Left renal pelvis (tissue), 4 donors: ENCODE results near the gene ENDOU. TPM values are rescaled to one million over a fixed set of nuclear protein-coding genes. Genes with fewer than 3 reads are reported as not detected.
"Not testable (repeated sequence)": the region's sequence is repeated elsewhere in the genome, so short reads cannot be mapped to it uniquely, and the experiment has no call there.

Experiments
- DNase-seq, 4 donors: peaks; one replicate each; pipeline ENCODE4 v3.0.0-alpha.2; 2013; ENCODE audit warnings: low read depth in 4 of 4, low spot score in 3 of 4
- polyA plus RNA-seq, 4 donors: library from polyadenylated mRNA; unstranded; fragments of 120-200 nt; gene quantifications; one replicate each; pipeline ENCODE4 v1.2.1, GENCODE V29; 2013; ENCODE audit not compliant: insufficient read length in 4 of 4

ENDOU gene
- polyA plus RNA-seq, 4 donors = 0.24 to 0.66 (median 0.35) TPM

DNA sequence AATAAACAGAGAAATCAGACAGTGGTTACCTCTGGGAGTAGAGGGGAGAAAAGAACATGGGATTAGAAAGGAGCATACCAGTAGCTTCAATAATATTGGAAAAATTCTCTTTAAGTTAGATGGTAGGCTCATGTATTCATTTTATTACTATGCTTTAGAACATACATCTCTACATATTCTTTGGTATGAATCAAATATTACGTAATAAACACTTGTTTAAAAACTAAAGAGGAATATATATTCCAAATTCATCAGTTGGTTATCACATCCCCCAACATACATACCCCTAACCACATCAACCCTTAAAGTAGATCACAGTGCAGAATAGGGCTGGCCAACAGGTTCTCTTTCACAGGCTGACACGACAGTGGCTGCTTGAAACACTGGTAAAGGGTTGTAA is 25.0 kb downstream of the ENDOU start:
- DNase-seq = no peak

DNA sequence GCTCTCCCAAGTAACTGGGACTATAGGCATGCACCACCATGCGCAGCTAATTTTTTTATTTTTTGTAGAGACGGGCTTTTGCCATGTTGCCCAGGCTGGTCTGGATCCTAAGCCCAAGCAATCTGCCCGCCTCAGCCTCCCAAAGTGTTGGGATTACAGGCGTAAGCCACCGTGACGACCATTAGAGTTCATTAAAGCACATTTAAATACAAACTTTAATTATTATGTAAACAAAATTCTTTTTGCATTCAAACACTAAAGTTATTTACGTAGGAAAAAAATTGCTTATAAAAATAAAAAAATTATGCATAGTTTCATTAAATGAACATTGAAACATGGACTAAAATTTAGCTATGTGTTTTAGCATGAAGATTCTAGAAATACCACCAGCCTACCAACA is 26.7 kb downstream of the ENDOU start:
- DNase-seq = no peak

DNA sequence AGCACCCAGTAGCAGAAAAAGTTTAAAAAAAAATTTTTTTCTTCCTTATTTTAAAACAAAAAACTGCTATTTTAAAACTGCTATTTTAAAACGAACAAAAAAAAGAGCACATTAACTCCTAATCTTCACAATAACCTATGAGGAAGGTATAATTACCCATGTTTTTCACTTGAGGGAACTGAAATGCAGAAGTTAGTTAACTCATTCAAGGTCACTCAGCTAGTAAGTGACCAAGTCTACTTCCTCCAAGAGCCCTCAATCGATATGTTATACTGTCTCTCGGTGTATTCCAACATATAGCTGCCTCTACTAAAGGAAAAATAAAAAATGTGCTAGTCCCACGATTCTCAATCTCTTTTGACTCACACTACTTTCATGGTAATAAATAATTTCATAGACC is 27.2 kb downstream of the ENDOU start:
- no peak for DNase-seq

DNA sequence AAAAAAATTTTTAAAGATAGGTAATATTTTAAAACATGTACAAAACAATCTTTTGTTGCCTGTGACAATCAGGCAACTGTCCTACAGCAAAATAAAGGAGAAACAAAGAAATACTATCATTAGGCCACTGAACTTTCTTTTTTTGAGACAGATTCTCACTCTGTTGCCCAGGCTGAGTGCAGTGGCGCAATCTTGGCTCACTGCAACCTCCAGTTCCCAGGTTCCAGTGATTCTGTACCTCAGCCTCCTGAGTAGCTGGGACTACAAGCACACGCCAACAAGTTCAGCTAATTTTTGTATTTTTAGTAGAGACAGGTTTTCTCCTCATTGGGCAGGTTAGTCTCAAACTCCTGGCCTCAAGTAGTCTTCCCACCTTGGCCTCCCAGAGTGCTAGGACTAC is 36.1 kb downstream of the ENDOU start:
- DNase-seq = no peak

DNA sequence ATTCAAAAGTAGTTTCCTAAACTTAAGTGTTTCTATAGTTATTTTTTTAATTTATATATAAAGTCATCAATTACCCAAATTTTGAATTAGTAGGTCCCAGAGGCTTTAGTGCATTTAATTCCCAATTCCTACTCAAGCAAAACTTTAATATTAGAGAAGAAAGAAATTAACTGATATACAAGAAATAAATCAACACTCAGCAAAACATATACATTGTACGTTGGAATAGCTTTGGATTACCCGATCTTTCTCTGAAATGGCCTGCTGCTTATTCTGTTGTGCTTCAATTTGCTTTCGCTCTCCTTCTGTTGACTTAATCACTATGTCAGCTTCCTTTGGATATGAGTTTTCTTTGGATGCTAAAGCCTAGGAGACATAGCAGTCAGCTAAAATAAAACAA is 37.7 kb downstream of the ENDOU start:
- no peak for DNase-seq

DNA sequence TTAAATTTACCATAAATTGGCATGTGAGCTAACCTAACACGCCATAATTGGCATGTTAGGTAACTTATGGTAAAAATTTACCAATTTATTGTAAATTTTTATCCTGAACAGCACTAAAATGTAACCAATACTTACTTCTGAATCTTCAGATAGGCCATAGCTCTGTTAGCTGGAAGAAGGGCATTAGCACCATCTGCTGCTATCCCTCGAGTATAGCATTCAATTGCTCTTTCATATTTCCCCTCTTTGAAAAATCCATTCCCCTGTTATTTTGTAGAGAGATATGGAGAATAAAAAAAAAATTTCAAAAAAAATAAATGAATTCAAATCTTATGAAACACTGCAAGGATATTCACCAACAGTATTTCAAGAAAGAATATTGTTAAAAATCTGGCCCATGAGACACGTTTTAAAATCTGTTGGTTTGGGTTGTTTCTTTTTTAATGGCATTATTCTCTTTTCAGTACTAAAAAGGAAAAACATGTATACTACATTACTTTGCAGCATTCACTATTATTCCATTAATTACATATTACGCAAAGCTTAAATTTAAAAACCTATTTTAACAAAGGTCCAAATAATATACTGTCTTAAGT is 38.5 kb downstream of the ENDOU start:
- peak in 1 of 4 donors; percentile 6 for DNase-seq

DNA sequence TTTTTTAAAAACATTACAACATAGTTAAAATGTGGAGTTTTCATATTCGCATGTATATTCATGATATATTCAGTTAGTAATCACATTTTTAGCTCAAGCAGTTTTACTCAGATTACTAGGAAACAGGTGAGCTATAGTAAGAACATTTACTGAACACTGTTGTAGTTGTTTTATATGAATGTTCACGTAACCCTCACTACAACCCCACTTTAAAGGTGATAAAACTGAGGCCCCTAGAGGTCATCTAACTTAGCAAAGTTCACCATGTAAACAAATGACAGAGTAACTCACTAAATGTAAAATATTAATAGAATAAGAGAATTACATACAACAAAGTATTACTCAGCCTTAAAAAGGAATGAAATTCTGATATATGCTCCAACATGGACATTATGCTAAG is 45.5 kb downstream of the ENDOU start:
- no peak for DNase-seq

DNA sequence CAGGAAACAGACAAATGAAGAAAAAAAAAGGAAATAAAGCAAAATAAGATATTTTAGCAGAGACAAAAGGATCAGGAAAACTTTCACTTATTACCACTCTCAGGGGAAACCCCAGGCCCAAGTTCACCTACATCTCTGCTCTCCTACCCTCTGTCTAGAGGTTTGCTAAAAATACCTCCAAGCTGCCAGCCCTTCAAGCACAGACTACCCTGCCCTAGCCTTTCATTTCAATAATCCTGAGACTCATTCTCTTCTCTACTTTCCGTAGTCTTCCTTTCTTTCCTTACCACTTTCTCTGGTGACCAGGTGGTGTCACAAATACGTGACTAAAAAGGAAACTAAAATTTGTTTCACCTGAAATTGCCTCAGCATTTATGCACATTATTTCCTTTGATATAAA is 53.2 kb downstream of the ENDOU start:
- DNase-seq = no peak

DNA sequence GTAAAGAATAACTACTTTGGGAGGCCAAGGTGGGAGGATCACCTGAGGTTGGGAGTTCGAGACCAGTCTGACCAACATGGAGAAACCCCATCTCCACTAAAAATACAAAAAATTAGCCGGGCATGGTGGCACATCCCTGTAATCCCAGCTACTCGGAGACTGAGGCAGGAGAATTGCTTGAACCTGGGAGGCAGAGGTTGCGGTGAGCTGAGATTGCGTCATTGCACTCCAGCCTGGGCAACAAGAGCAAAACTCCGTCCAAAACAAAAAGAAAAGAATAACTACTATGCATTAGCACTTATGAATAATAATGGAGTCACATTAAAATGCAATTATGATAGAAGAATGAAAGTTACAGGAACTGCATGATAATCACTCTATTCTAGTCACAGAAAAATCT is 57.4 kb downstream of the ENDOU start:
- DNase-seq = not testable (repeated sequence)

Other genes with a start within 250 kb of the ENDOU start
- gene RPAP3, start 19.5 kb downstream of the ENDOU start, polyA plus RNA-seq = 10 to 100 TPM; 28.9 to 54.7 (median 48.0) TPM
- 100 to 1,000 TPM in 1 of 4 donors, 10 to 100 TPM in 3; 10.8 to 115 (median 60.0) TPM for gene RAPGEF3, start 33.4 kb upstream of the ENDOU start, polyA plus RNA-seq
- 10 to 100 TPM; 16.7 to 67.4 (median 52.2) TPM for gene SLC48A1, start 47.7 kb upstream of the ENDOU start, polyA plus RNA-seq
- gene HDAC7, start 94.4 kb upstream of the ENDOU start, polyA plus RNA-seq = 10 to 100 TPM; 76.1 to 96.1 (median 81.7) TPM
- gene VDR, start 179.5 kb upstream of the ENDOU start, polyA plus RNA-seq = 1 to 10 TPM in 3 of 4 donors, under 1 TPM in 1; 0.35 to 5.4 (median 3.6) TPM
- 100 to 1,000 TPM; 126 to 146 (median 133) TPM for gene TMEM106C, start 238.1 kb upstream of the ENDOU start, polyA plus RNA-seq